ENCODE measurements around the gene RNF38. TPM values are rescaled to one million over a fixed set of nuclear protein-coding genes. Genes with fewer than 3 reads are reported as not detected.
"Not testable (repeated sequence)": the region's sequence is repeated elsewhere in the genome, so short reads cannot be mapped to it uniquely, and the experiment has no call there.

RNF38 gene
- total RNA-seq (36.7 and 47.2 TPM in 2 replicates), polyA plus RNA-seq (36.7 and 37.4 TPM in 2 replicates), polyA minus RNA-seq (89.2 and 99.3 TPM in 2 replicates), Bru-seq, nascent RNA (percentile 94 among the genes with signal in this experiment), BruChase-seq, experiment 1, labeled RNA remaining after a 6-hour chase (percentile 85 among the genes with signal in this experiment), BruChase-seq, experiment 2, labeled RNA remaining after a 2-hour chase (percentile 91 among the genes with signal in this experiment)
- polyA plus RNA-seq (2011; cell fraction: cytosol; rRNA removed) = 23.0 and 30.5 TPM in 2 replicates
- polyA plus RNA-seq (2011; cell fraction: nucleus; rRNA removed) = 31.5 and 33.5 TPM in 2 replicates
- 19.2 and 23.2 TPM in 2 replicates for polyA plus RNA-seq (2012)
- polyA minus RNA-seq (2011; cell fraction: cytosol; rRNA and poly(A)+ RNA removed) = 13.4 TPM
- 35.6 and 46.8 TPM in 2 replicates for polyA minus RNA-seq (2011; cell fraction: nucleus; rRNA and poly(A)+ RNA removed)
- long read RNA-seq, full-length matches to known transcripts = 8 of 19 reads
- long read RNA-seq, partial matches to known transcripts = 2 of 19 reads
- long read RNA-seq, other reads (novel, unspliced or antisense) = 9 of 19 reads

DNA sequence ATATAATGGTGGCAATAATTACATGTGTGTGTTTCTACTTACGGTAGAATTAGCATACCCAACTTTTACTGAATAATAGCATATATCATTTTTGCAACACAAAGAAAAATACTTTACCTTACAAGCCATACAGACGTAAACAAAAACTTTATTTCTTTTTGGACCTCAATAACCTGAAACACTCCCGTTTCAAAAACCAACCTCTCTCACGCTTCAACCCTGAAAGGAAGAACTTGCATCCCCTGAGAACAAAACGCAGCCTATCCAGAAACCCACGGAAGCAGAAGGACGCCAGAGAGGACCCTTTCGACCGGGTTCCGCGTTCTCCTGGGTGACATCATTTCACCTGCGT, at the start of gene RNF38:
RNF38 (minus strand) TSS at position 290 of the 352 bp plus-strand sequence; CDS start at position 129, 161 bp downstream.
- H3K4me2 ChIP-seq (ENCODE audit: insufficient read depth, low read length) = peak within 1 kb of the TSS; percentile 100
- POLR2A ChIA-PET = no interaction called here
- intact Hi-C loops (cut with micrococcal nuclease) = loop anchor here (1.0 to 5.0 kb wide), 3 partner anchors 88 to 172 kb away; partner anchors contain the start of genes GNE and MELK
- H3K79me2 ChIP-seq (ENCODE audit: control insufficient read depth, insufficient read depth, low read length) = peaks cover 56% of the 10 kb centered on the region
- peak within 1 kb of the TSS; percentile 88 for H3K27ac ChIP-seq (ENCODE audit: insufficient read depth, low read depth, low read length)
- H3K9ac ChIP-seq (replicated peaks; ENCODE audit: extremely low read depth, insufficient read depth, low read length) = peak within 1 kb of the TSS; percentile 98
- no peak for TF ChIP-seq JUN (IDR thresholded peaks at IDR 0.05; ENCODE audit: borderline replicate concordance, insufficient read depth, insufficient read length, low read depth)
- TF ChIP-seq, protein P1, sequence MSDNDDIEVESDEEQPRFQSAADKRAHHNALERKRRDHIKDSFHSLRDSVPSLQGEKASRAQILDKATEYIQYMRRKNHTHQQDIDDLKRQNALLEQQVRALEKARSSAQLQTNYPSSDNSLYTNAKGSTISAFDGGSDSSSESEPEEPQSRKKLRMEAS (IDR thresholded peaks at IDR 0.05; ENCODE audit: insufficient read depth, insufficient read length) = no peak
- TF ChIP-seq MYC (IDR thresholded peaks at IDR 0.05; ENCODE audit: low read depth, low read length) = no peak
- TF ChIP-seq FOS (IDR thresholded peaks at IDR 0.05; ENCODE audit: borderline replicate concordance, insufficient read depth, low read length) = no peak
- TF ChIP-seq GATA2 (IDR thresholded peaks at IDR 0.05; ENCODE audit: insufficient read depth, insufficient read length, low read depth, low read length) = no peak
- TF ChIP-seq, protein P2, sequence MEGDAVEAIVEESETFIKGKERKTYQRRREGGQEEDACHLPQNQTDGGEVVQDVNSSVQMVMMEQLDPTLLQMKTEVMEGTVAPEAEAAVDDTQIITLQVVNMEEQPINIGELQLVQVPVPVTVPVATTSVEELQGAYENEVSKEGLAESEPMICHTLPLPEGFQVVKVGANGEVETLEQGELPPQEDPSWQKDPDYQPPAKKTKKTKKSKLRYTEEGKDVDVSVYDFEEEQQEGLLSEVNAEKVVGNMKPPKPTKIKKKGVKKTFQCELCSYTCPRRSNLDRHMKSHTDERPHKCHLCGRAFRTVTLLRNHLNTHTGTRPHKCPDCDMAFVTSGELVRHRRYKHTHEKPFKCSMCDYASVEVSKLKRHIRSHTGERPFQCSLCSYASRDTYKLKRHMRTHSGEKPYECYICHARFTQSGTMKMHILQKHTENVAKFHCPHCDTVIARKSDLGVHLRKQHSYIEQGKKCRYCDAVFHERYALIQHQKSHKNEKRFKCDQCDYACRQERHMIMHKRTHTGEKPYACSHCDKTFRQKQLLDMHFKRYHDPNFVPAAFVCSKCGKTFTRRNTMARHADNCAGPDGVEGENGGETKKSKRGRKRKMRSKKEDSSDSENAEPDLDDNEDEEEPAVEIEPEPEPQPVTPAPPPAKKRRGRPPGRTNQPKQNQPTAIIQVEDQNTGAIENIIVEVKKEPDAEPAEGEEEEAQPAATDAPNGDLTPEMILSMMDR (IDR thresholded peaks at IDR 0.05; ENCODE audit: extremely low read depth in 1 of 2, insufficient read depth in 1 of 2, low read depth in 1 of 2, low read length in 2 of 2) = no peak
- TF ChIP-seq EZH2 (IDR thresholded peaks at IDR 0.05; ENCODE audit: borderline replicate concordance, low read depth, low read length, severe bottlenecking) = no peak
- TF ChIP-seq POLR2AphosphoS5 (IDR thresholded peaks at IDR 0.05; ENCODE audit: insufficient read depth, low read depth, low read length) = no peak
- no peak for TF ChIP-seq POLR2A (IDR thresholded peaks at IDR 0.05; ENCODE audit: low read depth, low read length)
- FAIRE-seq (no peak), DNase-seq (ENCODE audit: low read depth, low spot score) (no peak)
- peaks cover 14% of the 10 kb centered on the region for H4K20me1 ChIP-seq (replicated peaks; ENCODE audit: control insufficient read depth, extremely low read depth, insufficient read depth, low read length)
- TSS peak; percentile 38 for BruUV-seq (replicated peaks)
- no peaks in the 10 kb centered on the region for H3K27me3 ChIP-seq (ENCODE audit: control insufficient read depth in 2 of 2, insufficient read depth in 2 of 2, low read length in 2 of 2)
- peak within 1 kb of the TSS; percentile 92 to 97 (median 95) for H3K4me3 ChIP-seq (replicated peaks in 1 of 3; ENCODE audit: insufficient read depth in 1 of 3, low read depth in 1 of 3, low read length in 3 of 3)
- H3K4me1 ChIP-seq (ENCODE audit: control insufficient read depth, extremely low read depth, insufficient read depth, low read length) = peaks cover 14% of the 10 kb centered on the region
- H3K9me3 ChIP-seq (replicated peaks; ENCODE audit: control insufficient read depth, insufficient read depth, low read length) = no peaks in the 10 kb centered on the region
- peak within 1 kb of the TSS; percentile 96 for H2AFZ ChIP-seq (ENCODE audit: low read depth, low read length)
- dilution Hi-C loops (cut with MboI; ENCODE audit: extremely low pct_ligation_motif_present, low sequenced_read_pairs) = no loop called here
- CTCF ChIA-PET = interaction anchor here (1.2 to 1.9 kb wide), 2 partner anchors 11 to 152 kb away, joined by 3 to 5 read pairs; no protein-coding TSS in a partner anchor
- H3K36me3 ChIP-seq (ENCODE audit: control insufficient read depth in 2 of 2, extremely low read depth in 1 of 2, insufficient read depth in 2 of 2, low read length in 2 of 2) = peaks cover 0 to 2% of the 10 kb centered on the region in 2 experiments
- no peaks in the 10 kb centered on the region for H3K9me1 ChIP-seq (replicated peaks; ENCODE audit: control insufficient read depth, extremely low read depth, insufficient read depth, low read length)

DNA sequence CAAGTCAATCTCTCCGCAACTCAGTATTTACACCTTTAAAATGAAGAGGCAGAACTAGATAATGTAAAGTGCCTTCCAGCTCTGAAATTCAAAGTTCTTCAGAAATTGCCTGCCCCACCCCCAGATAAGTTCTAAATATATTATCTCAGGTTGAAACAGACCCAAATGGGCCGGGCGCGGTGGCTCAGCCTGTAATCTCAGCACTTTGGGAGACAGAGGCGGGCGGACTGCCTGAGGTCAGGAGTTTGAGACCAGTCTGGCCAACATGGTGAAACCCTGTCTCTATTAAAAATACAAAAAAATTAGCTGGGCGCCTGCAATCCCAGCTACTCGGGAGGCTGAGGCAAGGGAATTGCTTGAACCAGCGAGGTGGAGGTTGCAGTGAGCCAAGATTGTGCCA, 48.5 kb upstream of the RNF38 start:
- H3K79me2 ChIP-seq (ENCODE audit: control insufficient read depth, insufficient read depth, low read length) = peaks cover 23% of the 10 kb centered on the region
- H3K4me1 ChIP-seq (ENCODE audit: control insufficient read depth, extremely low read depth, insufficient read depth, low read length); H3K9me1 ChIP-seq (replicated peaks; ENCODE audit: control insufficient read depth, extremely low read depth, insufficient read depth, low read length); H3K4me3 ChIP-seq (replicated peaks in 1 of 3; ENCODE audit: insufficient read depth in 1 of 3, low read depth in 1 of 3, low read length in 3 of 3); H3K9ac ChIP-seq (replicated peaks; ENCODE audit: extremely low read depth, insufficient read depth, low read length); POLR2A ChIA-PET; H4K20me1 ChIP-seq (replicated peaks; ENCODE audit: control insufficient read depth, extremely low read depth, insufficient read depth, low read length); dilution Hi-C loops (cut with MboI; ENCODE audit: extremely low pct_ligation_motif_present, low sequenced_read_pairs); FAIRE-seq; BruUV-seq (replicated peaks); H2AFZ ChIP-seq (ENCODE audit: low read depth, low read length); intact Hi-C loops (cut with micrococcal nuclease); H3K27me3 ChIP-seq (ENCODE audit: control insufficient read depth in 2 of 2, insufficient read depth in 2 of 2, low read length in 2 of 2); H3K9me3 ChIP-seq (replicated peaks; ENCODE audit: control insufficient read depth, insufficient read depth, low read length); DNase-seq (ENCODE audit: low read depth, low spot score); H3K4me2 ChIP-seq (ENCODE audit: insufficient read depth, low read length); H3K36me3 ChIP-seq (ENCODE audit: control insufficient read depth in 2 of 2, extremely low read depth in 1 of 2, insufficient read depth in 2 of 2, low read length in 2 of 2); H3K27ac ChIP-seq (ENCODE audit: insufficient read depth, low read depth, low read length): not testable (repeated sequence)
- CTCF ChIA-PET = interaction anchor here (1.3 to 2.4 kb wide), 3 partner anchors 10 to 104 kb away, joined by 3 to 33 read pairs (median 7); no protein-coding TSS in a partner anchor
